Osteocyte (in vitro differentiated cells): ENCODE data around the gene ARID5B. TPM values are rescaled to one million over a fixed set of nuclear protein-coding genes. Genes with fewer than 3 reads are reported as not detected.

Experiments used
- DNase-seq: peaks from one replicate; pipeline ENCODE4 v3.0.0; 2021; ENCODE audit warnings: mixed read lengths; ENCODE audit not compliant: unreplicated experiment; ENCODE audit errors: extremely low spot score
- H3K27ac Mint-ChIP-seq: one replicate; pipeline ENCODE4 v1.8.0; 2021; ENCODE audit warnings: mild to moderate bottlenecking, mixed read lengths; ENCODE audit not compliant: unreplicated experiment
- H3K27me3 Mint-ChIP-seq: one replicate; pipeline ENCODE4 v1.8.0; 2021; ENCODE audit warnings: mixed read lengths; ENCODE audit not compliant: unreplicated experiment
- H3K36me3 Mint-ChIP-seq: one replicate; pipeline ENCODE4 v1.8.0; 2021; ENCODE audit warnings: mixed read lengths; ENCODE audit not compliant: unreplicated experiment
- H3K4me1 Mint-ChIP-seq: one replicate; pipeline ENCODE4 v1.8.0; 2021; ENCODE audit warnings: mixed read lengths; ENCODE audit not compliant: unreplicated experiment
- H3K4me3 Mint-ChIP-seq: one replicate; pipeline ENCODE4 v1.8.0; 2021; ENCODE audit warnings: mild to moderate bottlenecking, moderate library complexity, mixed read lengths; ENCODE audit not compliant: unreplicated experiment
- H3K9me3 Mint-ChIP-seq: one replicate; pipeline ENCODE4 v1.8.0; 2021; ENCODE audit warnings: mixed read lengths; ENCODE audit not compliant: unreplicated experiment
- long read RNA-seq: library from polyadenylated mRNA; unstranded; transcript quantifications from one replicate; pipeline ENCODE4 v2.0.0, GENCODE V29; 2021
- total RNA-seq: library from RNA; stranded (reverse); gene quantifications from 2 replicates; pipeline ENCODE4 v1.2.1, GENCODE V29; 2021
- TF ChIP-seq, protein P1 (sequence below): fragments of 200-600 bp; sonication (generic); IDR thresholded peaks from 2 replicates; pipeline ENCODE4 v1.5.0; 2021; ENCODE audit warnings: antibody characterized with exemption, mild to moderate bottlenecking, moderate library complexity

Gene ARID5B, protein sequence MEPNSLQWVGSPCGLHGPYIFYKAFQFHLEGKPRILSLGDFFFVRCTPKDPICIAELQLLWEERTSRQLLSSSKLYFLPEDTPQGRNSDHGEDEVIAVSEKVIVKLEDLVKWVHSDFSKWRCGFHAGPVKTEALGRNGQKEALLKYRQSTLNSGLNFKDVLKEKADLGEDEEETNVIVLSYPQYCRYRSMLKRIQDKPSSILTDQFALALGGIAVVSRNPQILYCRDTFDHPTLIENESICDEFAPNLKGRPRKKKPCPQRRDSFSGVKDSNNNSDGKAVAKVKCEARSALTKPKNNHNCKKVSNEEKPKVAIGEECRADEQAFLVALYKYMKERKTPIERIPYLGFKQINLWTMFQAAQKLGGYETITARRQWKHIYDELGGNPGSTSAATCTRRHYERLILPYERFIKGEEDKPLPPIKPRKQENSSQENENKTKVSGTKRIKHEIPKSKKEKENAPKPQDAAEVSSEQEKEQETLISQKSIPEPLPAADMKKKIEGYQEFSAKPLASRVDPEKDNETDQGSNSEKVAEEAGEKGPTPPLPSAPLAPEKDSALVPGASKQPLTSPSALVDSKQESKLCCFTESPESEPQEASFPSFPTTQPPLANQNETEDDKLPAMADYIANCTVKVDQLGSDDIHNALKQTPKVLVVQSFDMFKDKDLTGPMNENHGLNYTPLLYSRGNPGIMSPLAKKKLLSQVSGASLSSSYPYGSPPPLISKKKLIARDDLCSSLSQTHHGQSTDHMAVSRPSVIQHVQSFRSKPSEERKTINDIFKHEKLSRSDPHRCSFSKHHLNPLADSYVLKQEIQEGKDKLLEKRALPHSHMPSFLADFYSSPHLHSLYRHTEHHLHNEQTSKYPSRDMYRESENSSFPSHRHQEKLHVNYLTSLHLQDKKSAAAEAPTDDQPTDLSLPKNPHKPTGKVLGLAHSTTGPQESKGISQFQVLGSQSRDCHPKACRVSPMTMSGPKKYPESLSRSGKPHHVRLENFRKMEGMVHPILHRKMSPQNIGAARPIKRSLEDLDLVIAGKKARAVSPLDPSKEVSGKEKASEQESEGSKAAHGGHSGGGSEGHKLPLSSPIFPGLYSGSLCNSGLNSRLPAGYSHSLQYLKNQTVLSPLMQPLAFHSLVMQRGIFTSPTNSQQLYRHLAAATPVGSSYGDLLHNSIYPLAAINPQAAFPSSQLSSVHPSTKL
- total RNA-seq, result 87.3 and 89.4 TPM in 2 replicates
- long read RNA-seq, full-length matches to known transcripts, result 17 of 255 reads
- long read RNA-seq, partial matches to known transcripts, result 185 of 255 reads
- long read RNA-seq, other reads (novel, unspliced or antisense), result 53 of 255 reads

DNA sequence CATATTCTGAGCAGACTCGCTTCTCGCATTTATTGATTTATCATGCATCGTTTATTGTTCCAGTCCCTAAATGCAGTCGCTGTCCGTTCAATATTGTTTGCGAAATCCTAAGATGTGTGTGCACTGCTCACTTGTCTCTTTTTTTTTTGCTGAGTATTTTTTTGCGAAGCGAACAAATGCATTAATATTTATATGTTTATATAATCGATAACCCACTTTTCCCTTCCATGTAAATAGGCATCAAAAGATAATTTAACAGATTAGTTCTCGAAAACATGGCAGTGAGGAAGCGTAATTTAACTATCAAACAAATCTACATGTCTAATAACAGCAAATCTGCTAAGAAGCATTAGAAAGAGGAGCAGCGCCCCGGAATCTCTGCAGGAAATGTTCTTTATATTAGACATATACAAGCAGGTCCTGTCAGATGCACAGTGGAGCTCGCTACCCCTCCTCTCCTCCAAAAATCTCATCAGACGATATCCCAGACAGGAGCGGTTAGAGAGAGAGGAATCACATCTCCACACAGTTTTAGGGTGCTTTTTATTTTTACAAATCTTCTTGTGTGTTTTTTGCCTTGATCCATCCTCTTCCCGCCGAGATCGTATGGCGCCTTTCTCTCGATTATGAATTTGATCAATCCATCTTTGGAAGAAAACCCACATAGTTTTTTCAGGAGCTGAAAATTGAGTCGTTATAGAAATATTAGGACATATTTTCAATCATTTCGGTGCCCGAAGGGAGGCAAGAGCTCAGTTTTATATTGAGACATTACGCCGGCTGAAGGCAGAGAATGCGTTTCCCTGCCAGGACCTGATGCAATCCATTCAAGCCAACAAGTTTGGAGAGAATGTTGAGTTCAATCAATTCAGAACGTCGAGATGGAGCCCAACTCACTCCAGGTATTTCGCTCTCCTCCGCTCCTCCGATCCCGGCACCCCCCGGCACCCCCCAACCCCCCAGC is at the start of gene ARID5B:
Gene ARID5B (plus strand): TSS at position 871 of the 964 bp plus-strand sequence. CDS start 11 bp downstream, at position 882.
- Mint-ChIP-seq H3K4me3 (peak within 1 kb of the TSS; percentile 91), H3K27ac (peak within 1 kb of the TSS; percentile 99), H3K36me3 (no peaks in the 10 kb centered on the region), H3K9me3 (no peaks in the 10 kb centered on the region), H3K27me3 (no peaks in the 10 kb centered on the region), H3K4me1 (peaks cover 51% of the 10 kb centered on the region)
- TF ChIP-seq, protein P1, sequence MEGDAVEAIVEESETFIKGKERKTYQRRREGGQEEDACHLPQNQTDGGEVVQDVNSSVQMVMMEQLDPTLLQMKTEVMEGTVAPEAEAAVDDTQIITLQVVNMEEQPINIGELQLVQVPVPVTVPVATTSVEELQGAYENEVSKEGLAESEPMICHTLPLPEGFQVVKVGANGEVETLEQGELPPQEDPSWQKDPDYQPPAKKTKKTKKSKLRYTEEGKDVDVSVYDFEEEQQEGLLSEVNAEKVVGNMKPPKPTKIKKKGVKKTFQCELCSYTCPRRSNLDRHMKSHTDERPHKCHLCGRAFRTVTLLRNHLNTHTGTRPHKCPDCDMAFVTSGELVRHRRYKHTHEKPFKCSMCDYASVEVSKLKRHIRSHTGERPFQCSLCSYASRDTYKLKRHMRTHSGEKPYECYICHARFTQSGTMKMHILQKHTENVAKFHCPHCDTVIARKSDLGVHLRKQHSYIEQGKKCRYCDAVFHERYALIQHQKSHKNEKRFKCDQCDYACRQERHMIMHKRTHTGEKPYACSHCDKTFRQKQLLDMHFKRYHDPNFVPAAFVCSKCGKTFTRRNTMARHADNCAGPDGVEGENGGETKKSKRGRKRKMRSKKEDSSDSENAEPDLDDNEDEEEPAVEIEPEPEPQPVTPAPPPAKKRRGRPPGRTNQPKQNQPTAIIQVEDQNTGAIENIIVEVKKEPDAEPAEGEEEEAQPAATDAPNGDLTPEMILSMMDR, result no peak
- no peak for DNase-seq

DNA sequence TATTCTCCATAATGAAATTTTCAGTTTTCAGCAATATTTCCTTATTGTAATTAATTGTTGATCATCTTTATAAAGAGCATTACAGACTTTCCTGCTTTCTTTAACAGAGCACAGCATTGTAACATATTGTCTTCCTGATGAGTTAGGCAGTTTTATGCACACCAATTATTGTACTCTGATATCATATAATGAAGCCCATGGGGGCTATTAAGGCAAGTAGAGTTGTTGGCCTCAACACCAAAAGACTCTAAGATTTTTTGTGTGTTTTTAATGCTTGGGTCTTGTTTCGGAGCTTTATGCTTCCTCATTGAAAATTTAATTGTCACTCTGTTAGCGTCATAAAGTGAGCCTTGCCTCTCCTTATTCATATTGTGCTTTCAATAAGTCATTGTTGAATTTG is 49.2 kb upstream of the ARID5B start:
- peaks cover 3% of the 10 kb centered on the region for H3K9me3 Mint-ChIP-seq
- no peak overlapping the region for H3K4me3 Mint-ChIP-seq
- no peak for DNase-seq

DNA sequence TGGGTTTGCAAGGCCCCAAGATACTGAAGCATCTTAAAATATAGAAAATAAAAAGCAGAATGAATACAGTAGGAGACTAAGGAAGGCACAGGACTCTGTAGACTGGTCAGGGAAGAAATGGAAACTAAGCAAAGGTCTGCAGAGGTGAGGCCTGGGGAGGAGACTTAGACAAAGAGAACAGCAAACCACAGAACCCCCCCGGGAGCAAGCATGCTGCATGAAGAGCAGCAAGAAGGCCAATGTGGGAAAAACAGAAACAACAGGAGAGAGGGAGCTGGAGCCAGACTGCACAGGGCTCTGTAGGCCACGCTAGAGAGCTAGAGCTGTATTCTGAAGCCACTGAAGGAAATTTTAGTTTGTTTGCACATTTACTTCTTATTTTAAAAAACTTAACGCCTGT is 45.7 kb upstream of the ARID5B start:
- Mint-ChIP-seq H3K9me3 (peaks cover 3% of the 10 kb centered on the region), H3K4me3 (no peak overlapping the region), H3K27me3 (no peaks in the 10 kb centered on the region), H3K4me1 (peaks cover 9% of the 10 kb centered on the region), H3K27ac (peak overlapping the region; percentile 14), H3K36me3 (no peaks in the 10 kb centered on the region)
- no peak for DNase-seq
- TF ChIP-seq, protein P1, result no peak

More for the DNA sequence above, 49.2 kb upstream of the ARID5B start:
- no peak overlapping the region for H3K27ac Mint-ChIP-seq
- TF ChIP-seq, protein P1, result no peak
- no peaks in the 10 kb centered on the region for H3K36me3 Mint-ChIP-seq
- peaks cover 14% of the 10 kb centered on the region for H3K4me1 Mint-ChIP-seq
- no peaks in the 10 kb centered on the region for H3K27me3 Mint-ChIP-seq

DNA sequence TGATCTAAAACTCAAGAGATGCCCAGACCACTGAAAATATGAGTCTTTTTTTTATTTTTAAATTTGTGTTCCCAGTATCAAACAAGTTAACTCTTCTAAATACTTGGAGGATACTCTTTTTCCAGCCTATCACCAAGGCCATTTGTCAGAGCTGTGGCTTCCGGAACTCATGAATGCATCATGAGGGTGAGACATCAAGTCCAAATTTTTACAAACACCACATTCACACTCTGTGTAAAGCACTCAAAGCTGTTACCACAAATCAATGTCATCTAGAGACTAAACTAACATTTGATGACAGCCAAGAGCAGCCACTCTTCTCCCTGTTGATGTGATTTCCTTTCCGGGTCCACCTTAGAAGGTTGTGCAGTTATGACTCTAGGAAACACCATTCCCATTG is 43.8 kb upstream of the ARID5B start:
- Mint-ChIP-seq H3K36me3 (no peaks in the 10 kb centered on the region), H3K9me3 (peaks cover 3% of the 10 kb centered on the region), H3K4me1 (peaks cover 9% of the 10 kb centered on the region), H3K27me3 (no peaks in the 10 kb centered on the region), H3K27ac (no peak overlapping the region), H3K4me3 (no peak overlapping the region)
- TF ChIP-seq, protein P1, result no peak
- DNase-seq, result no peak
